ENCODE data around the gene OSBPL3.

DNA sequence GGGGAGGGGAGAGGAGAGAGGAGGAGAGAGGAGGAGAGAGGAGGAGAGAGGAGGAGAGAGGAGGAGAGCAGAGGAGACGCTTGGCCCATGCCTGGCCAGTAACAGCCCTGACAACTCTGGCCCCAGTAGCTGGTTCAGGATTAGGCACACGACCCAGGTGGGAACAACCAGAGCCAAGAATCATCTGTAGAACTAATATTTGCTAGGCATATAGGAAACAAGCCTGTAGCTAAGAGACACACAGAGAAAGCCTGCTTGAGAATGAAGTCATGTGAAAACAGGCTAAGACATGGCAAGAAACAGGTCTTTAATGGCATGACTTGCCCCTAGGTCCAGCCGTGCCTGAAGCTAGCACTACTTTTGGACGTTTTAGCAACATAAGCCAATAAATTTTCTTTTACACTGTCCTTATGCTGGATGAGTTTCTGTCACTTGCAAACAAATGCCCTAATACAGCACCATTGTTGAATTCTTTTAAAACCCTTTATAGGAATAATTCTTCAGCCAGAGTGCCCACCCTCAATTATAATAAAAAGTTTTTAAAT is 17.5 kb downstream of the OSBPL3 start:
- TF ChIP-seq EZH2 (IDR thresholded peaks at IDR 0.05; ENCODE audit: insufficient read depth, poor library complexity, severe bottlenecking) (no peak), EZH2phosphoT487 (IDR thresholded peaks at IDR 0.05; ENCODE audit: insufficient read depth, low read depth) (no peak)

Measured in GM23248 (cell line).